Chondrocyte (in vitro differentiated cells): ENCODE measurements around the gene CZIB. TPM values are rescaled to one million over a fixed set of nuclear protein-coding genes. Genes with fewer than 3 reads are reported as not detected.

Experiments used
- DNase-seq: peaks from one replicate; pipeline ENCODE4 v3.0.0; 2021; ENCODE audit warnings: mixed read lengths, low spot score
- H3K27ac Mint-ChIP-seq: one replicate; pipeline ENCODE4 v1.8.0; 2021; ENCODE audit warnings: mild to moderate bottlenecking, moderate library complexity, mixed read lengths; ENCODE audit not compliant: unreplicated experiment
- H3K27me3 Mint-ChIP-seq: 2 replicates; pipeline ENCODE4 v1.8.0; 2021; ENCODE audit warnings: low read depth, mixed read lengths
- H3K36me3 Mint-ChIP-seq: 2 replicates; pipeline ENCODE4 v1.8.0; 2021; ENCODE audit warnings: low read depth, mixed read lengths
- H3K4me1 Mint-ChIP-seq: 2 replicates; pipeline ENCODE4 v1.8.0; 2021; ENCODE audit warnings: low read depth, mild to moderate bottlenecking, mixed read lengths
- H3K4me3 Mint-ChIP-seq: one replicate; pipeline ENCODE4 v1.8.0; 2021; ENCODE audit warnings: mild to moderate bottlenecking, moderate library complexity, mixed read lengths; ENCODE audit not compliant: unreplicated experiment
- H3K9me3 Mint-ChIP-seq: 2 replicates; pipeline ENCODE4 v1.8.0; 2021; ENCODE audit warnings: low read depth, mixed read lengths
- total RNA-seq: library from RNA; stranded (reverse); gene quantifications from 3 replicates; pipeline ENCODE4 v1.2.1, GENCODE V29; 2021
- TF ChIP-seq, protein P1 (sequence below): fragments of 200-600 bp; sonication (generic); IDR thresholded peaks from 2 replicates; pipeline ENCODE4 v1.5.0; 2021; ENCODE audit warnings: antibody characterized with exemption, mild to moderate bottlenecking, moderate library complexity

Gene CZIB
- total RNA-seq, 1 donor from 2014 or later, result 41.6 TPM

DNA sequence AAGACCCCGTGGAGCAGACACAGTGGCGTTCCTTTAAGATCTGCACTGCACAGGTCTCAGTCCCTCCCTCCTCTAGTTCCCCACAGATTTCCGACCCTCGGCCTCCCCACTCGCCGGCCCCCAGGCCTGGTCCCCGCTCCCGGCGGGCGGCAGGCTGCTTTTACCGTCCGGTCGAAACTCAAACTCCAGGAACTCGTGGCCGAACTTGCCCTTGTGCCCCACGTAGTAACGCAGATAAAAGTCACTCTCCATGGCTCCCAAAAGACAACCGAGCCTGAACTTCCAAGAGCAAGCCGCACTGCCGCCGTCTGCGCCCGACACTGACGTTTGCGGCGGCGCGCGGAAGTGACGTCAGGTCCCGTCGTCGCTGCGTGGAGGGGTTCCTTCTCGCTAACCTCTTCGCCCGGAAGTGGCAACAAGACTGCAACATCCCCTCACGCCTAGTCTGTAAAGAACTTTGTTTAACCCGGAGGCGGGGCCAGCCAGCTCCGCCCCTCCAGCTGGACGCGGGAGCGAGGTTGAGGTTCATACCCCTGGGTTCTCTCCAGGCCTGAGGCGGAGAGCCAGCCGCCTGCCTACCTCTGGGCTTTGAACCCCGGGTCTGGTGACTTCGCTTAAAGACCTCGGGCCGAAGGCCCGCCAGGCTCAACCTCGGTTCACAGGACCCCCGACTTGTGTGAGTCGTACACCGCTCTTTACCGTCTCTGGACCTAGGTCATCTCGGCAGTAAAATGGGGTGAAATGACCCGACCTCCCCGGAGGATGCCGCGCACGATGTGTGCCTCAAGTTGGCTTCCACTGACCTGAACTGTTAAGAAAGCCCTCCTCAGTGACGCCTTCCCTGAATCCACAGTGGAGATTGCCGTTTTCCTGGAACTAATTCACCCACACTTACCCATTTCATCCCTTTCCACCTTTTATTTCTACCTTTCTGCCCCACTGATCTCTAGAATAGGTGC lies 18.0 kb upstream of the CZIB start, which contains the start of gene MAGOH:
TSS of gene MAGOH (minus strand) at position 322 of the 959 bp plus-strand sequence. CDS start at position 252, 70 bp downstream.
- peaks cover 30% of the 10 kb centered on the region for H3K4me1 Mint-ChIP-seq
- H3K27me3 Mint-ChIP-seq, result no peaks in the 10 kb centered on the region
- peak; percentile 95 for DNase-seq

DNA sequence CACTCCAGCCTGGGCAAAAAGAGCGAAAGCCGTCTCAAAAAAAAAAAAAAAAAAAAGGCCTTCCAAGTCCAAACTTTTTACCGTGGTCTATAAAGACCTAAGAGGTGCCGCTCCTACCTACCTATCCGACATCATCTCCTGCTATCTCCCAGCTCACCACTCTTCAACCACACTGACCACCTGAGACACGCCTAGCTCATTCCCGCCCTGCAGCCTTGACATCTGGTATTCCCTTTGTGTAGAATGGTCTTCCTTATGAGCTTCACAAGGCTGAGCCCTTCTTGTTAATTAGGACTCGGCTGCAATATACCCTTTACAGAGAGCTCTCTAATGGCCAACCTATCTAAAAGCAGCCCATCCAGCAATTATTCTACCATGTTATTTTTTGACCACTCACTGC lies 17.2 kb upstream of the CZIB start:
- H3K4me3 Mint-ChIP-seq, result peak overlapping the region; percentile 92
- no peak for DNase-seq

More for the DNA sequence above, 18.0 kb upstream of the CZIB start, which contains the start of gene MAGOH:
- peak within 1 kb of the TSS; percentile 89 for H3K27ac Mint-ChIP-seq
- H3K9me3 Mint-ChIP-seq, result no peaks in the 10 kb centered on the region
- no peaks in the 10 kb centered on the region for H3K36me3 Mint-ChIP-seq
- H3K4me3 Mint-ChIP-seq, result peak within 1 kb of the TSS; percentile 92
- TF ChIP-seq, protein P1, sequence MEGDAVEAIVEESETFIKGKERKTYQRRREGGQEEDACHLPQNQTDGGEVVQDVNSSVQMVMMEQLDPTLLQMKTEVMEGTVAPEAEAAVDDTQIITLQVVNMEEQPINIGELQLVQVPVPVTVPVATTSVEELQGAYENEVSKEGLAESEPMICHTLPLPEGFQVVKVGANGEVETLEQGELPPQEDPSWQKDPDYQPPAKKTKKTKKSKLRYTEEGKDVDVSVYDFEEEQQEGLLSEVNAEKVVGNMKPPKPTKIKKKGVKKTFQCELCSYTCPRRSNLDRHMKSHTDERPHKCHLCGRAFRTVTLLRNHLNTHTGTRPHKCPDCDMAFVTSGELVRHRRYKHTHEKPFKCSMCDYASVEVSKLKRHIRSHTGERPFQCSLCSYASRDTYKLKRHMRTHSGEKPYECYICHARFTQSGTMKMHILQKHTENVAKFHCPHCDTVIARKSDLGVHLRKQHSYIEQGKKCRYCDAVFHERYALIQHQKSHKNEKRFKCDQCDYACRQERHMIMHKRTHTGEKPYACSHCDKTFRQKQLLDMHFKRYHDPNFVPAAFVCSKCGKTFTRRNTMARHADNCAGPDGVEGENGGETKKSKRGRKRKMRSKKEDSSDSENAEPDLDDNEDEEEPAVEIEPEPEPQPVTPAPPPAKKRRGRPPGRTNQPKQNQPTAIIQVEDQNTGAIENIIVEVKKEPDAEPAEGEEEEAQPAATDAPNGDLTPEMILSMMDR, result no peak

DNA sequence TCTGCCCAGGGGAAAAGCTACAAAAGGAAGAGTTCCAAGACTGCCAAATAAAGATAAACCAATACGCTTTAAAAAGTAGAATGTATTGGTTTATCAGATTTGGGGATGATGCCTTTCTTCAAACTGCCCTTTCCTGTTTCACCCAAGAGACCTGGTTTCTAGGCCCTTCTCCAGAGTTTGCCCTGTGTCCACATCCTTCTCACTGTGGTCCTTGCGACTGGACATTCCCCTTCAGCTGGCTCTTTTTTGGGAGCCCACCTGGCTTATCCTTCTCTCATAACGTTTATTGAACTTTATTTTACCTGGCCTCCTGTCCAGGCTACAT lies 490 bp upstream of the CZIB start:
- TF ChIP-seq, protein P1, result no peak
- Mint-ChIP-seq H3K27ac (peak overlapping the region; percentile 96), H3K9me3 (no peaks in the 10 kb centered on the region), H3K36me3 (peaks cover 2% of the 10 kb centered on the region), H3K4me1 (peaks cover 21% of the 10 kb centered on the region), H3K4me3 (peak overlapping the region; percentile 86), H3K27me3 (no peaks in the 10 kb centered on the region)
- no peak for DNase-seq

More for the DNA sequence above, 17.2 kb upstream of the CZIB start:
- no peaks in the 10 kb centered on the region for H3K9me3 Mint-ChIP-seq
- H3K27ac Mint-ChIP-seq, result peak overlapping the region; percentile 89
- H3K4me1 Mint-ChIP-seq, result peaks cover 30% of the 10 kb centered on the region
- TF ChIP-seq, protein P1, result no peak
- no peaks in the 10 kb centered on the region for H3K36me3 Mint-ChIP-seq
- H3K27me3 Mint-ChIP-seq, result no peaks in the 10 kb centered on the region

DNA sequence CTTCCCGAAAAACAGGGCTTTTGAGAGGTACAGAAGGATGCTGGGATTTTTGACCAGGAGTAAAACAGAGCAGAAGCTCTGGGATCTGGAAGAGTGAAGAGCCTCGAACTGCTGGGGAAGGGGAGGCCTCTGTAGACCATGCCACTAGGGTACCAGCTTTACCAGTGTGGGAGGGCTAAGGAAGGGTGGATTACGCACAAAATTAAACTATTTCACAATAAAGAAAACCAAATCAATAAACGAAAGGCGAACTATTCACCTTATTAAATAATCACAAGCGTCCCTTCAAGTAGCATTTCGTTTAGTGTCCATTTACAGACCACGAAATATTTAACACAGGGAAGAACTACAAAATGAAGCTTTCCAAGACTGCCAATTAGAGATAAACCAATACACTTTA lies 723 bp downstream of the CZIB start:
- H3K4me3 Mint-ChIP-seq, result peak overlapping the region; percentile 86
- DNase-seq, result no peak
- H3K36me3 Mint-ChIP-seq, result peaks cover 2% of the 10 kb centered on the region
- H3K27ac Mint-ChIP-seq, result peak overlapping the region; percentile 96
- no peaks in the 10 kb centered on the region for H3K27me3 Mint-ChIP-seq
- H3K4me1 Mint-ChIP-seq, result peaks cover 21% of the 10 kb centered on the region
- H3K9me3 Mint-ChIP-seq, result no peaks in the 10 kb centered on the region
- TF ChIP-seq, protein P1, result no peak

DNA sequence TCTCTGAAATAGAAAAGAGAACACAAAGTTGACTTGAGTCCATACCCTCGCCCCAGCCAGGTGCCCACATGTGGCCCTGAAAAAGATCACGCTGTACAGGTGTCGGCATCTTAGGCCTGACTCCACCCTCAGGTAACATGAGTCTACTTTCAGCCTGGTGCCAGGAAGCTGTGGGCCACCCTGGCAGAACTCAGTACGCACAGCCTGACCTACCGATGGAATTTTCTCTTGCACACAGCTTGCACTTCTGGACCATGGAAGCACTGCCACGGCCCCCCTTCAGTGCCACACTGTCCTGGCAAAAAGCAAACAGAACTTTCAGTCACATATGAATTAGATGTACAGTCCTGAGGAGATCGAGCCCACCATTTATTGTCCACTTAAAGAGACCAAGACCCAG lies 2.2 kb downstream of the CZIB start:
- H3K27ac Mint-ChIP-seq, result no peak overlapping the region
- H3K4me3 Mint-ChIP-seq, result no peak overlapping the region
- no peaks in the 10 kb centered on the region for H3K27me3 Mint-ChIP-seq
- no peaks in the 10 kb centered on the region for H3K9me3 Mint-ChIP-seq
- peaks cover 21% of the 10 kb centered on the region for H3K4me1 Mint-ChIP-seq
- DNase-seq, result no peak
- TF ChIP-seq, protein P1, result no peak
- peaks cover 5% of the 10 kb centered on the region for H3K36me3 Mint-ChIP-seq
